Measurements from ENCODE around the gene FAM110C.

Gene FAM110C

GRCh38 chr2:51613-52012 is 5.3 kb upstream of the FAM110C start:
- no peaks in the 10 kb centered on the region for H3F3A ChIP-seq (ENCODE audit: control insufficient read depth, insufficient read depth)
- H3K4me2 ChIP-seq (ENCODE audit: low read length) = no peak overlapping the region
- no peak overlapping the region for H3K27ac ChIP-seq (ENCODE audit: low read depth, low read length)
- no peaks in the 10 kb centered on the region for H4K20me1 ChIP-seq (ENCODE audit: control insufficient read depth, insufficient read depth, low read depth, low read length)
- H3K4me3 ChIP-seq (ENCODE audit: low read length) = no peak overlapping the region
- H3K27me3 ChIP-seq (ENCODE audit: control insufficient read depth, low read length) = no peaks in the 10 kb centered on the region
- H3K9me3 ChIP-seq (ENCODE audit: control insufficient read depth, insufficient read depth, low read length) = peaks cover 10% of the 10 kb centered on the region; the same call in 1 of the 2 replicates
- TF ChIP-seq CTCF (IDR thresholded peaks at IDR 0.05; ENCODE audit: low read depth, low read length, poor library complexity, severe bottlenecking) = no peak
- no peak for TF ChIP-seq EZH2phosphoT487 (IDR thresholded peaks at IDR 0.05; ENCODE audit: borderline replicate concordance, low read length)
- no peaks in the 10 kb centered on the region for H3K9me2 ChIP-seq (replicated peaks; ENCODE audit: control insufficient read depth, low read length)
- no peaks in the 10 kb centered on the region for H3K79me2 ChIP-seq (ENCODE audit: control insufficient read depth, low read length)
- no peaks in the 10 kb centered on the region for H3K36me3 ChIP-seq (ENCODE audit: control insufficient read depth, low read length)
- H3K4me1 ChIP-seq (ENCODE audit: control insufficient read depth, low read length) = no peaks in the 10 kb centered on the region

- Histone ChIP-seq H4K20me1 (ENCODE audit: control insufficient read depth, insufficient read depth, low read depth, low read length) (no peaks in the 10 kb centered on the region), H3K27ac (ENCODE audit: low read depth, low read length) (no peak overlapping the region), H3K4me1 (ENCODE audit: control insufficient read depth, low read length) (no peaks in the 10 kb centered on the region), H3K27me3 (ENCODE audit: control insufficient read depth, low read length) (no peaks in the 10 kb centered on the region), H3K79me2 (ENCODE audit: control insufficient read depth, low read length) (no peaks in the 10 kb centered on the region), H3K9me2 (replicated peaks; ENCODE audit: control insufficient read depth, low read length) (no peaks in the 10 kb centered on the region), H3K9me3 (ENCODE audit: control insufficient read depth, insufficient read depth, low read length) (peaks cover 6% of the 10 kb centered on the region; the same call in 1 of the 2 replicates), H3K36me3 (ENCODE audit: control insufficient read depth, low read length) (no peaks in the 10 kb centered on the region), H3K4me2 (ENCODE audit: low read length) (no peak overlapping the region), H3F3A (ENCODE audit: control insufficient read depth, insufficient read depth) (no peaks in the 10 kb centered on the region), H3K4me3 (ENCODE audit: low read length) (no peak overlapping the region)
- TF ChIP-seq CTCF (IDR thresholded peaks at IDR 0.05; ENCODE audit: low read depth, low read length, poor library complexity, severe bottlenecking) (no peak), EZH2phosphoT487 (IDR thresholded peaks at IDR 0.05; ENCODE audit: borderline replicate concordance, low read length) (no peak)
These were observed 1.4 kb upstream of the FAM110C start for GRCh38 chr2:47737-48136.

- Histone ChIP-seq H3F3A (ENCODE audit: control insufficient read depth, insufficient read depth) (no peaks in the 10 kb centered on the region), H3K4me3 (ENCODE audit: low read length) (no peak overlapping the region), H3K27me3 (ENCODE audit: control insufficient read depth, low read length) (no peaks in the 10 kb centered on the region), H3K27ac (ENCODE audit: low read depth, low read length) (no peak overlapping the region), H3K4me1 (ENCODE audit: control insufficient read depth, low read length) (no peaks in the 10 kb centered on the region), H3K9me2 (replicated peaks; ENCODE audit: control insufficient read depth, low read length) (no peaks in the 10 kb centered on the region), H3K36me3 (ENCODE audit: control insufficient read depth, low read length) (no peaks in the 10 kb centered on the region), H3K9me3 (ENCODE audit: control insufficient read depth, insufficient read depth, low read length) (peaks cover 6% of the 10 kb centered on the region; the same call in 1 of the 2 replicates), H3K79me2 (ENCODE audit: control insufficient read depth, low read length) (no peaks in the 10 kb centered on the region), H3K4me2 (ENCODE audit: low read length) (no peak overlapping the region), H4K20me1 (ENCODE audit: control insufficient read depth, insufficient read depth, low read depth, low read length) (no peaks in the 10 kb centered on the region)
- TF ChIP-seq EZH2phosphoT487 (IDR thresholded peaks at IDR 0.05; ENCODE audit: borderline replicate concordance, low read length) = no peak
- TF ChIP-seq CTCF (IDR thresholded peaks at IDR 0.05; ENCODE audit: low read depth, low read length, poor library complexity, severe bottlenecking) = no peak
These were observed 1.0 kb upstream of the FAM110C start for GRCh38 chr2:47346-47725.

GRCh38 chr2:46131-46470 is 204 bp downstream of the FAM110C start:
- Histone ChIP-seq H3K4me3 (ENCODE audit: low read length) (no peak overlapping the region), H3K4me2 (ENCODE audit: low read length) (no peak overlapping the region), H3K27ac (ENCODE audit: low read depth, low read length) (no peak overlapping the region), H3K9me3 (ENCODE audit: control insufficient read depth, insufficient read depth, low read length) (peaks cover 6% of the 10 kb centered on the region; the same call in 1 of the 2 replicates), H4K20me1 (ENCODE audit: control insufficient read depth, insufficient read depth, low read depth, low read length) (no peaks in the 10 kb centered on the region), H3K4me1 (ENCODE audit: control insufficient read depth, low read length) (no peaks in the 10 kb centered on the region), H3K27me3 (ENCODE audit: control insufficient read depth, low read length) (no peaks in the 10 kb centered on the region), H3K36me3 (ENCODE audit: control insufficient read depth, low read length) (no peaks in the 10 kb centered on the region), H3K9me2 (replicated peaks; ENCODE audit: control insufficient read depth, low read length) (no peaks in the 10 kb centered on the region), H3K79me2 (ENCODE audit: control insufficient read depth, low read length) (no peaks in the 10 kb centered on the region), H3F3A (ENCODE audit: control insufficient read depth, insufficient read depth) (no peaks in the 10 kb centered on the region)
- TF ChIP-seq CTCF (IDR thresholded peaks at IDR 0.05; ENCODE audit: low read depth, low read length, poor library complexity, severe bottlenecking) (no peak), EZH2phosphoT487 (IDR thresholded peaks at IDR 0.05; ENCODE audit: borderline replicate concordance, low read length) (no peak)
